Left lung (tissue), 10 donors: ENCODE results near the gene AKAP9. TPM values are rescaled to one million over a fixed set of nuclear protein-coding genes. Genes with fewer than 3 reads are reported as not detected.

Experiments used
- ATAC-seq: fragments of 200-7000 bp; cut with Tn5 transposase; one replicate; pipeline ENCODE4 v1.9.1; 2020; ENCODE audit warnings: moderate library complexity
- DNase-seq, 4 donors: peaks; one replicate each; pipeline ENCODE4 v3.0.0-alpha.2; 2013 to 2020
- H3K27ac ChIP-seq, 2 donors: fragments of 200-600 bp; sonication (generic) in 1 of 2; one replicate each; pipeline versions ENCODE4 v1.5.0 to v1.8.0; 2020 to 2021
- H3K27me3 ChIP-seq, 2 donors: fragments of 200-600 bp; sonication (generic) in 1 of 2; one replicate each; pipeline versions ENCODE4 v1.5.0 to v1.8.0; 2020 to 2021
- H3K36me3 ChIP-seq, 2 donors: fragments of 200-600 bp; sonication (generic) in 1 of 2; one replicate each; pipeline versions ENCODE4 v1.5.0 to v1.8.0; 2020 to 2021
- H3K4me1 ChIP-seq, 2 donors: fragments of 200-600 bp; one replicate each; pipeline ENCODE4 v1.8.0; 2021
- H3K4me3 ChIP-seq, 2 donors: fragments of 200-600 bp; sonication (generic) in 1 of 2; one replicate each; pipeline versions ENCODE4 v1.5.0 to v1.8.0; 2020 to 2021; ENCODE audit warnings: mild to moderate bottlenecking in 1 of 2
- H3K9me3 ChIP-seq, 2 donors: fragments of 200-600 bp; sonication (generic) in 1 of 2; one replicate each; pipeline versions ENCODE4 v1.5.0 to v1.8.0; 2020 to 2021
- CTCF ChIP-seq, 2 donors: fragments of 200-600 bp; sonication (generic) in 1 of 2; IDR thresholded peaks; one replicate each; pipeline versions ENCODE4 v1.5.0 to v1.8.0; 2021; ENCODE audit warnings: antibody characterized with exemption in 2 of 2
- intact Hi-C, 2 donors: fragments of 100-400 bp; cut with DNase I; formaldehyde crosslinking; loops; one replicate each; pipeline versions ENCODE4 v1.11.2 to v1.14.2; 2022
- polyA plus RNA-seq, 6 donors: library from polyadenylated mRNA; unstranded; fragments of 120-200 nt; gene quantifications; one replicate each; pipeline ENCODE4 v1.2.1, GENCODE V29; 2013; ENCODE audit not compliant: insufficient read length in 6 of 6
- total RNA-seq, 2 donors: library from RNA; stranded (reverse); fragmentation: NEBNext Ultra II Directional; extraction: Animal tissue kit (Norgen Biotek cat#: 25700); gene quantifications; one replicate each; pipeline ENCODE4 v1.2.1, GENCODE V29; 2021
- donor health status: DM: no; HTN: yes; CAD: no.
- donor health status: DM: no; HTN: no; CAD: no.

The AKAP9 gene
- total and polyA plus RNA-seq, 8 donors = 57.5 to 105 (median 88.9) TPM

- ATAC-seq (no peak), DNase-seq (no peak)
- H3K4me3 ChIP-seq = no peak overlapping the region
- H3K27me3 ChIP-seq = no peaks in the 10 kb centered on the region
- no peak for TF ChIP-seq CTCF (IDR thresholded peaks at IDR 0.05)
- intact Hi-C loops = no loop called here
- no peaks in the 10 kb centered on the region for H3K9me3 ChIP-seq
- peaks cover 0 to 45% of the 10 kb centered on the region in 2 donors for H3K36me3 ChIP-seq
- H3K4me1 ChIP-seq = no peaks in the 10 kb centered on the region
- no peak overlapping the region for H3K27ac ChIP-seq
These were observed 93.5 kb downstream of the AKAP9 start for GRCh38 chr7:92034116-92034515.

GRCh38 chr7:92035576-92035975, 94.9 kb downstream of the AKAP9 start:
- H3K36me3 ChIP-seq = peaks cover 0 to 35% of the 10 kb centered on the region in 2 donors
- no peaks in the 10 kb centered on the region for H3K4me1 ChIP-seq
- ATAC-seq = no peak
- no peak overlapping the region for H3K4me3 ChIP-seq
- DNase-seq = no peak
- no peak for TF ChIP-seq CTCF (IDR thresholded peaks at IDR 0.05)
- H3K27me3 ChIP-seq = no peaks in the 10 kb centered on the region
- H3K9me3 ChIP-seq = no peaks in the 10 kb centered on the region
- intact Hi-C loops = no loop called here
- no peak overlapping the region for H3K27ac ChIP-seq

- no peak for TF ChIP-seq CTCF (IDR thresholded peaks at IDR 0.05)
- Histone ChIP-seq H3K27ac (no peak overlapping the region), H3K36me3 (peaks cover 0 to 40% of the 10 kb centered on the region in 2 donors), H3K27me3 (no peaks in the 10 kb centered on the region), H3K9me3 (no peaks in the 10 kb centered on the region), H3K4me3 (no peak overlapping the region), H3K4me1 (no peaks in the 10 kb centered on the region)
- peak; percentile 51 for ATAC-seq
- intact Hi-C loops = no loop called here
- DNase-seq = no peak
These were observed 99.2 kb downstream of the AKAP9 start for GRCh38 chr7:92039900-92040299.

- Histone ChIP-seq H3K9me3 (no peaks in the 10 kb centered on the region), H3K27me3 (no peaks in the 10 kb centered on the region), H3K4me1 (no peaks in the 10 kb centered on the region), H3K36me3 (peaks cover 0 to 63% of the 10 kb centered on the region in 2 donors), H3K27ac (no peak overlapping the region), H3K4me3 (no peak overlapping the region)
- no peak for TF ChIP-seq CTCF (IDR thresholded peaks at IDR 0.05)
- intact Hi-C loops = no loop called here
- no peak for DNase-seq
- ATAC-seq = no peak
These were observed 101.5 kb downstream of the AKAP9 start for GRCh38 chr7:92042056-92042737.

GRCh38 chr7:92043098-92043497, 102.4 kb downstream of the AKAP9 start:
- H3K9me3 ChIP-seq = no peaks in the 10 kb centered on the region
- H3K27ac ChIP-seq = no peak overlapping the region
- ATAC-seq (no peak), DNase-seq (no peak)
- intact Hi-C loops = no loop called here
- no peaks in the 10 kb centered on the region for H3K4me1 ChIP-seq
- H3K4me3 ChIP-seq = no peak overlapping the region
- TF ChIP-seq CTCF (IDR thresholded peaks at IDR 0.05) = no peak
- no peaks in the 10 kb centered on the region for H3K27me3 ChIP-seq
- H3K36me3 ChIP-seq = peaks cover 0 to 63% of the 10 kb centered on the region in 2 donors
